ENCODE data around the gene ATF5. TPM values are rescaled to one million over a fixed set of nuclear protein-coding genes. Genes with fewer than 3 reads are reported as not detected.

ATF5 gene
- total RNA-seq, 4 donors from 2014 or later: 5.0 to 10.0 (median 6.8) TPM

GRCh38 chr19:49904136-49904535 lies 24.9 kb upstream of the ATF5 start:
- intact Hi-C loops (cut with DNase I; ENCODE audit: low total_unique reads): no loop called here

GRCh38 chr19:49906879-49907564 lies 22.0 kb upstream of the ATF5 start:
- intact Hi-C loops (cut with DNase I; ENCODE audit: low total_unique reads): no loop called here
- TF ChIP-seq POLR2A (IDR thresholded peaks at IDR 0.05) (no peak), CTCF (IDR thresholded peaks at IDR 0.05) (no peak)
- no peak for DNase-seq (ENCODE audit: low spot score in 2 of 2)
- 89 to 94% methylated on average over 16 of the region's 16 CpGs for WGBS, 2 donors
- H3K4me3 ChIP-seq (ENCODE audit: low read depth, poor library complexity, severe bottlenecking): no peak overlapping the region

More at GRCh38 chr19:49904136-49904535, 24.9 kb upstream of the ATF5 start:
- TF ChIP-seq POLR2A (IDR thresholded peaks at IDR 0.05): no peak
- no peak for TF ChIP-seq CTCF (IDR thresholded peaks at IDR 0.05)
- 61 to 73% methylated on average over 6 of the region's 6 CpGs for WGBS, 2 donors
- no peak for DNase-seq (ENCODE audit: low spot score in 2 of 2)
- H3K4me3 ChIP-seq (ENCODE audit: low read depth, poor library complexity, severe bottlenecking): no peak overlapping the region

GRCh38 chr19:49907745-49908446 lies 21.1 kb upstream of the ATF5 start:
- intact Hi-C loops (cut with DNase I; ENCODE audit: low total_unique reads): no loop called here
- H3K4me3 ChIP-seq (ENCODE audit: low read depth, poor library complexity, severe bottlenecking): no peak overlapping the region
- WGBS, 2 donors: 88 to 92% methylated on average over 23 of the region's 23 CpGs
- no peak for DNase-seq (ENCODE audit: low spot score in 2 of 2)
- TF ChIP-seq POLR2A (IDR thresholded peaks at IDR 0.05) (no peak), CTCF (IDR thresholded peaks at IDR 0.05) (no peak)

- DNase-seq (ENCODE audit: low spot score in 2 of 2): no peak
- WGBS, 2 donors: 96% methylated on average over 37 of the region's 37 CpGs
- TF ChIP-seq POLR2A (IDR thresholded peaks at IDR 0.05) (no peak), CTCF (IDR thresholded peaks at IDR 0.05) (no peak)
- no peak overlapping the region for H3K4me3 ChIP-seq (ENCODE audit: low read depth, poor library complexity, severe bottlenecking)
- intact Hi-C loops (cut with DNase I; ENCODE audit: low total_unique reads): no loop called here
Measured at GRCh38 chr19:49908480-49909420, 20.3 kb upstream of the ATF5 start.

- TF ChIP-seq POLR2A (IDR thresholded peaks at IDR 0.05): no peak
- TF ChIP-seq CTCF (IDR thresholded peaks at IDR 0.05): no peak
- 83 to 91% methylated on average over 4 to 5 of the region's 5 CpGs for WGBS, 2 donors
- intact Hi-C loops (cut with DNase I; ENCODE audit: low total_unique reads): no loop called here
Measured at GRCh38 chr19:49910179-49910578, 18.8 kb upstream of the ATF5 start.

More at GRCh38 chr19:49910179-49910578, 18.8 kb upstream of the ATF5 start:
- H3K4me3 ChIP-seq (ENCODE audit: low read depth, poor library complexity, severe bottlenecking): no peak overlapping the region
- DNase-seq (ENCODE audit: low spot score in 2 of 2): no peak
